GM21619 (cell line): ENCODE data around the gene USP51.
"Not testable (repeated sequence)": the region's sequence is repeated elsewhere in the genome, so short reads cannot be mapped to it uniquely, and the experiment has no call there.

Experiments
- ATAC-seq: cut with Tn5 transposase; IDR thresholded peaks from one replicate; pipeline ENCODE4 v1.9.1; 2021; ENCODE audit not compliant: unreplicated experiment

USP51 gene

GRCh38 chrX:55465791-55466190 is 23.9 kb downstream of the USP51 start:
- not testable (repeated sequence) for ATAC-seq

GRCh38 chrX:55465108-55465507 is 24.5 kb downstream of the USP51 start:
- ATAC-seq = not testable (repeated sequence)

GRCh38 chrX:55464050-55464449 is 25.6 kb downstream of the USP51 start:
- not testable (repeated sequence) for ATAC-seq

DNA sequence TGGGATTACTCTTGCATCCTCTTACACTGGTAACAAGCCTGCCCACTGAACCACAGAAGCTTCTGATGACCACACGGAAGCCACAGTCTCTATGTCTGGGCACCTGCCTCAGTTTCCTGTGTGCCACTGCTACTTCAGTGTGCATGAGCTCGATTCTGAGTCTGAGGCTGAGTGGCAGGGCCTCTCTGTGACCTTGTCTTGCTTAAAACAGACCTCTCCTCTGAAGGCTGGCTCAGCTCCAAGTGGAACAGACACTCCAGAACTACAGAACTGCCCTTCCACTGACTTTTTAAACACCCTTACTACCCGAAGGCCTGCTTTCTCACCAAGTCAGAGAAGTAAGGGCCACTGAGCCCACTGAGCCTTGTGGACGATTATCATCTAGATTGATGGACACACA is 29.7 kb downstream of the USP51 start:
- not testable (repeated sequence) for ATAC-seq

- ATAC-seq = not testable (repeated sequence)
These were observed 30.2 kb downstream of the USP51 start for GRCh38 chrX:55459426-55459825.

- ATAC-seq = not testable (repeated sequence)
These were observed 33.9 kb downstream of the USP51 start for GRCh38 chrX:55455708-55456107.

DNA sequence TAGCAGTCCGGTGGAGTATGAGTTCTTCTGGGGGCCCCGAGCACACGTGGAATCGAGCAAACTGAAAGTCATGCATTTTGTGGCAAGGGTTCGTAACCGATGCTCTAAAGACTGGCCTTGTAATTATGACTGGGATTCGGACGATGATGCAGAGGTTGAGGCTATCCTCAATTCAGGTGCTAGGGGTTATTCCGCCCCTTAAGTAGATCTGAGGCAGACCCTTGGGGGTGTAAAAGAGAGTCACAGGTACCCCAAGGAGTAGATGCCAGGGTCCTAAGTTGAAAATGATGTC is 36.9 kb downstream of the USP51 start:
- ATAC-seq = no peak

DNA sequence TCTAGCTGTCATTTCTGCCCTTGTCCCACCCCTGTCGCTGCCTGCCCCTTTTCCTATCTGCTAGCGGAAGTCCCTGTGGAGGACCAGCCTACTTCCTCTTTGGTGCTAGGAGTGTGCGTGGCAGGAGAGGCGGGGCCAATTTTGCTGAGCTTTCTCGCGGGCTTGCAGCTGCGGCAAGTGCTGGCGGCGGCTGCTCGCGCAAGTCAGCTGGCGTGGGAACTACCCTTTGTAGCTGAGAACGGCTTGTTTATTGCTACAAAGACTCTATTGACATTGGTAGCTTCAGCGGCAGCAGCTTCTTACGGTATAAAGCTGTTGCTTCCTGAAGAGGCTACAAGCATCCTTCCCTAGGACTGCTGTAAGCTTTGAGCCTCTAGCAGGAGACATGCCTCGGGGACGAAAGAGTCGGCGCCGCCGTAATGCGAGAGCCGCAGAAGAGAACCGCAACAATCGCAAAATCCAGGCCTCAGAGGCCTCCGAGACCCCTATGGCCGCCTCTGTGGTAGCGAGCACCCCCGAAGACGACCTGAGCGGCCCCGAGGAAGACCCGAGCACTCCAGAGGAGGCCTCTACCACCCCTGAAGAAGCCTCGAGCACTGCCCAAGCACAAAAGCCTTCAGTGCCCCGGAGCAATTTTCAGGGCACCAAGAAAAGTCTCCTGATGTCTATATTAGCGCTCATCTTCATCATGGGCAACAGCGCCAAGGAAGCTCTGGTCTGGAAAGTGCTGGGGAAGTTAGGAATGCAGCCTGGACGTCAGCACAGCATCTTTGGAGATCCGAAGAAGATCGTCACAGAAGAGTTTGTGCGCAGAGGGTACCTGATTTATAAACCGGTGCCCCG is 37.4 kb downstream of the USP51 start, which contains the start of gene MAGEH1:
Gene MAGEH1 (plus strand): TSS at position 138 of the 843 bp plus-strand sequence. CDS start 248 bp downstream, at position 386.
- ATAC-seq = peak; percentile 98

DNA sequence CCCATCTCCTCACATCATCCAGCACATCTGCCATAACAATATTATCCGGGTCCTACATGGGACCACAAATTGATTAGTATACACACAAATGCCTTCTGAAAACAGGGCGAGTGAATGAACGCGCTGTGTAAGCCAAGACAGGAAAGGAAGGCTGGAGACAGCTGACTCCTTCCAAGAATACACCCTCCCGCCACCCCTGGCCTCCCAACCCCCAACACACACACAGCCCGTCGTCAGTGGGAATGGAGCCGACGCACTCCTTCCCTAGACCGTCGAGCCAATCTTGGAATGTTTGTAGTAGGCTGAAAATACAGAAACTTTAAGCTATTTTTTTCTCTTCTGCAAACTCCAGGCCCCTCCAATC is 38.0 kb downstream of the USP51 start:
- ATAC-seq = peak; percentile 25

- no peak for ATAC-seq
These were observed 38.5 kb downstream of the USP51 start for GRCh38 chrX:55451141-55451540.

DNA sequence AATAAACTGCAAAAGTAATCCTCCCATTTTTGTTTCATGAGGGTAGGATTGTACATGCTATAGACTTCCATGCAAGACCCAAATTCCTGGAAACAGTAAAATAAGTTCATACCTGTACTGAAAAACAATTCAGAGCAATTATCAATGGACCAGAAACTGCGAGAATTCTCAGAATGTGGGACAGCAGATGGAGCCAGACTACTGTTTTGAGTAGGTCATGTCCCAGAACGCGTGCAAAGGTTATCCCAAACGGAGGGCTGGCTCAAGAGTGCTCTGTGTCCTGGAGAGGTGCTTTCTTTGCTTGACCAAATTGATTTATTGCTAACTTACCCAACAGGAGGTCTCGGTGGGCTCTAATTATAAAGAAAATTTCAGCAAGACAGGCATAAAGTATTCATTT is 39.4 kb downstream of the USP51 start:
- ATAC-seq = no peak

DNA sequence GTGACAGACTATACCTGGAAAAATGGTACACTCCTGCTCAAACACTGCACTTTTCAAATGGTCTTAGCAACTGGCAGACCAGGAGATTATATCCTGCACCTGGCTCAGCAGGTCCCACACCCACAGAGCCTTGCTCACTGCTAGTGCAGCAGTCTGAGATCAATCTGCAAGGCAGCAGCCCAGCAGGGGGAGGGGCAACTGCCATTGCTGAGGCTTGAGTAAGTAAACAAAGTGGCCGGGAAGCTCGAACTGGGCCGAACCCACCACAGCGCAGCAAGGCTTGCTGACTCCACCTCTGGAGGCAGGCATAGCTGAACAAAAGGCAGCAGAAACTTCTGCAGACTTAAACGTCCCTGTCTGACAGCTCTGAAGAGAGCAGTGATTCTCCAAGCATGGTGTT is 46.2 kb downstream of the USP51 start:
- ATAC-seq = not testable (repeated sequence)
